Measurements from ENCODE around the gene TNIK. TPM values are rescaled to one million over a fixed set of nuclear protein-coding genes. Genes with fewer than 3 reads are reported as not detected.
A peak's percentile ranks its signal among the peaks of the same experiment; 100 is the strongest.

The TNIK gene
- total RNA-seq, 1 donor from 2014 or later, result 25.8 TPM

- no peak for DNase-seq (ENCODE audit: low read depth)
Measured at GRCh38 chr3:171340434-171340833, 119.8 kb downstream of the TNIK start.

- DNase-seq (ENCODE audit: low read depth), result no peak
Measured at GRCh38 chr3:171339598-171339997, 120.6 kb downstream of the TNIK start.

- no peak for DNase-seq (ENCODE audit: low read depth)
Measured at GRCh38 chr3:171336406-171336805, 123.8 kb downstream of the TNIK start.

- DNase-seq (ENCODE audit: low read depth), result no peak
Measured at GRCh38 chr3:171335559-171335958, 124.6 kb downstream of the TNIK start.

- peak; percentile 98 for DNase-seq (ENCODE audit: low read depth)
Measured at GRCh38 chr3:171334465-171334811, 125.8 kb downstream of the TNIK start.

GRCh38 chr3:171333784-171334464, 126.3 kb downstream of the TNIK start:
- DNase-seq (ENCODE audit: low read depth), result no peak

- DNase-seq (ENCODE audit: low read depth), result no peak
Measured at GRCh38 chr3:171330938-171331337, 129.3 kb downstream of the TNIK start.

GRCh38 chr3:171329746-171330145, 130.5 kb downstream of the TNIK start:
- DNase-seq (ENCODE audit: low read depth), result no peak

GRCh38 chr3:171328419-171329082, 131.7 kb downstream of the TNIK start:
- DNase-seq (ENCODE audit: low read depth), result no peak

GRCh38 chr3:171327441-171328174, 132.6 kb downstream of the TNIK start:
- peak; percentile 77 for DNase-seq (ENCODE audit: low read depth)

- DNase-seq (ENCODE audit: low read depth), result no peak
Measured at GRCh38 chr3:171326717-171327440, 133.3 kb downstream of the TNIK start.

- DNase-seq (ENCODE audit: low read depth), result no peak
Measured at GRCh38 chr3:171323938-171324536, 136.2 kb downstream of the TNIK start.

- DNase-seq (ENCODE audit: low read depth), result no peak
Measured at GRCh38 chr3:171321559-171322360, 138.4 kb downstream of the TNIK start.

- DNase-seq (ENCODE audit: low read depth), result no peak
Measured at GRCh38 chr3:171320750-171321558, 139.3 kb downstream of the TNIK start.

GRCh38 chr3:171317171-171317570, 143.0 kb downstream of the TNIK start:
- peak; percentile 84 for DNase-seq (ENCODE audit: low read depth)

GRCh38 chr3:171315919-171316318, 144.3 kb downstream of the TNIK start:
- DNase-seq (ENCODE audit: low read depth), result no peak

- DNase-seq (ENCODE audit: low read depth), result peak; percentile 100
Measured at GRCh38 chr3:171315101-171315500, 145.1 kb downstream of the TNIK start.

GRCh38 chr3:171314341-171314740, 145.9 kb downstream of the TNIK start:
- peak; percentile 93 for DNase-seq (ENCODE audit: low read depth)

GRCh38 chr3:171313702-171314101, 146.5 kb downstream of the TNIK start:
- DNase-seq (ENCODE audit: low read depth), result no peak

GRCh38 chr3:171312741-171313140, 147.5 kb downstream of the TNIK start:
- DNase-seq (ENCODE audit: low read depth), result no peak

Data from renal cortical epithelial cell (primary cell).